HG03095 (cell line): Measurements from ENCODE around the gene HDAC4.

Experiments
- ATAC-seq: cut with Tn5 transposase; IDR thresholded peaks from one replicate; pipeline ENCODE4 v1.9.1; 2021; ENCODE audit warnings: moderate library complexity; ENCODE audit not compliant: unreplicated experiment

Gene HDAC4

DNA sequence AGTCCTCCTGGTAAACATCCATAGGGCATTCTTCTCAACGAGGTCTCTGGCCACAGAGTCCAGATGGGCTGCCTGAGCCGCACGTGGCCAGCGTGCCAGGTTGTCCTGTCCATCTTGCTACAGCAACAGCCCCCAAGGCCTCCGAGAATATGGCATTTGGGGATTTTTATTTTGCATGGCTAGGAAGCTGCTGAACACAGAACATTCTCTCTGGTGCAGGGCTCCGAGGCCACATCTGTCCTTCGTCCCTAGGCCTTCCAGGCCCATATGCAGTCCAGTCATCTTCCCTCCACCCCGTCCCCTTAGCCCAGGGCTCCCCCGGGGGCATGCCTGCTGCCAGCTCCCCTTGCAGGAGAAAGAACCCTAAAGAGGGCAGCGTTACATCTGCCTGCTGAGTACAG is 2.3 kb downstream of the HDAC4 start:
- ATAC-seq: no peak

DNA sequence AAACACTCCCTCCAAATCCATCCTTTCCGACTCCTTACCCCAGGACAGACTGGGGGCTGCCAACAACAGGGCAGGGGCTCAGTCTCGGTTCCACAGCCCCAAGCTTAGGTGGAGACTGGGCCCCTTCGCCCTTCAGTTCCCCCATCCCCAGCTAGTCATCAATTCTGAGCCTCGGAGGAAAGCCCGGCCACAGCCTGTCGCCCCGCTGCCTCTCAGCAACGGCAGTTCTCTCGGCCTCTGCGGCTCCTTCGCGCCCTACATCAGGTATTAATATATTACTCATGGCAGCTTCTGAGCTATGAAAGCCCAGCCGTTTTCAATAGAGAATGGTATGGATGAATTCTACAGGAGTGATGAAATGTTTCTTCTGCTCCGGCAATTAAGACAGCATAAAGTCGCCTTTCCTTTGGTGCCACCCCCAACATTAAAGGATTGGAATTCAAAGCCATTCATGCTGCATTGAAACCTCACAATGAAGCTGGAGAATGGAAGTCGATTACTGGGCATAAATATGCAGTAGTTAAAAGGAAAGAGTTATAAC is 2.8 kb downstream of the HDAC4 start:
- ATAC-seq: no peak

- no peak for ATAC-seq
Observed at GRCh38 chr2:239396881-239397681, 3.7 kb downstream of the HDAC4 start.

DNA sequence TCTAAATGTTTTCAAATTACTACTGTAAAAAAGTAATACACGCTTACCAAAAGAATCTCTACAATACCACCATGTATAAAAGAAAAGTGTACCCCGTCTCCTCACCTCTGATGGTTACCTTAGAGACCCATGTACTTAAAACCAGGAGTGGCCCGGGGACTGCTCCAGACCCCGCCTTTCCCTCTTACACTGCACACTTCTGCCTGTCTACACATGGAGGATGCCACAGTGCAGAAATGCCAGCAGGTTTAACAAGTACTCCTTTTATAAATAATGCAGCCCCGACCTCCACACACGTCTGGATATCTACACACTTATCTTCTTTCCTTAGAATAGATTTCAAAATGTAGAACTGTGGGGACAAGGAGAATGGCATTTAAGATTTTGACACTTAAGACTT is 5.3 kb downstream of the HDAC4 start:
- no peak for ATAC-seq

DNA sequence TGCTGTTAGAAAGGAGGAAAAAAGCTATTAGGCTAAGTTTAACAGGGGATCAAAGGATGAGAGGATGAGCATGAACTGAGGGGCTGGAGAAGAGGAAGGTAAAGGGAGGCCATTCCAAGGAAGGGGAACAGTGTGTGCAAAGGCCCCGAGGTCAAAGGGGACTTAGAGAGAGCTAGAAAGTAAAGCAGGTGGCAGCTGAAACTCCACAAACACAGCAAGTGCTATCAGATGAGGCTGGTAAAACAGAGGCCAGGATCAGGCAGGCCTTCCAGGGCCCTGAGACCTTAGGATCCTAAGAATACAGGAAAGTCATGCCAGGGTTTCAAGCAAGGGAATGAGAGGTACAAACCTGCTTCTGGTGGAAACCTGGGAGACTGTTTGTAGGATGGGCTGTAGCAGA is 5.8 kb downstream of the HDAC4 start:
- ATAC-seq: no peak

DNA sequence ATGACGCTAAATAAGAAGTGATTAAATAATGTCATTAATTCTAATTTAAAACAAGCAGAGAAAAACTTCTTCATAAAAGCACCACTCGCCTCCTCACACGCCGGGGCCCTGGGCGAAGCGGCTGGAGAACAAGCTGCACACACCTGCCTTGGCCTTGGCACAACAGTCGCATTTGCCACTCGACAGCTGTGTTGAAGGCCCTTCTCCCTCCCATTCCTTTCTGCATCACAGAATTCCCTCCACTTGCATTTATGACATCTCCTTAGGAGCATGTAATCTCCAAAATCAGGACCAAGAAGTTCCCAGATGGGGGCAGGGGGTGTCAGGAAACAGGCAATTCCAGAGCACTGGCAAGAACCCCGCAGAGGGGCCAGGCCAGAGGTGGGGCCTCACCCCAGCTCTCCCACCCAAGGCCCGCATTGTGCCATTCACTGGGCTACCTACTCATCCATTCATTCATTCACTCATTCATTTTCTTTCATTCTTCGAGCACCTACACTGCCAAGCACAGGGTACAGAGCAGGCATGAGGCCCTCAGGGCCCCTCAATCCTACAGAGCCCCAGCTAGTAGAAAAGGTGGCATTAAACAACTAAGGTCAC is 6.4 kb downstream of the HDAC4 start:
- no peak for ATAC-seq

DNA sequence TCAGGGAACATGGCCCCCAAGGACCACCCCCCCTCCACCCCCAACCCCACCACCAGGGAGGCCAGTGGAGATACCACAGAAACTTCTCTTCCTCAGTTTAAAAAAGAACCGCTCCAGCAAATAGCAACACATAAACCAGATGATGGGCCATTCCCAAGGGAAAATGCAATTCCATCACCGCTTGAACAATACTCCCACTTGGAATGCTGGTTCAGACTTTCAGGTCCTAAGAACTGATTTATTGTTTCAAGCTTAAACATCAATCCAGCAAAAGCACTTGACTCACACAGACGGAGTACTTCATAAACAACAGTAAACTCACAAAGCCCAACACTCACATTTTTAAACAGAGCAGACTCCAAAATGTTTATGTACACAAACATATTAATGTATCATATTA is 6.9 kb downstream of the HDAC4 start:
- no peak for ATAC-seq

DNA sequence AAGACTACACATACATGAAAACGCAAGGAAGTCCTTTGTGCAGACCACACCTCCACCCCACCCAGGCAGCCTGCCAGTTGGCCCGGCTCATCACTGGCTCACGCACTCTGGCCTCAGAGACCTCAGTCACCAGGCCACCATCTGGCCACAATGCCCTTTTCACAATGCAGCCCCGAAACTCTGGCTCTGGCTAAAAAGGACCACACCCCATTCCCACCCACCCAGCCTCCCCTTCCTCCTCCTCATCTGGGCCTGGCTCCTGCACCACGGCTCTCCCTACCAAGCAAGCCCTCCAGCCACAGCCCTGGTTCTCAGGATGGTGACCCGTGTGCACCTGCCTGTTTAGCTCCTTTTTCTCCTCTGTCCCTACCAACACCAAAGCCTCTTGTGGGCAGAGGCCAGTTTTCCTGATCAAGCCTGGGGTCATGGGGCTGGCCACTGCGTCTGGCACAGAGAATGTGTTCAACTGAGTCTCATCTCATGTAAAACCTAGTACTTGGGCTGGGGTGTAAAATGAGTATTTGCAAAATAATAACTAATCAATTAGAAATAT is 7.4 kb downstream of the HDAC4 start:
- no peak for ATAC-seq

GRCh38 chr2:239392688-239393387 is 8.0 kb downstream of the HDAC4 start:
- ATAC-seq: no peak

DNA sequence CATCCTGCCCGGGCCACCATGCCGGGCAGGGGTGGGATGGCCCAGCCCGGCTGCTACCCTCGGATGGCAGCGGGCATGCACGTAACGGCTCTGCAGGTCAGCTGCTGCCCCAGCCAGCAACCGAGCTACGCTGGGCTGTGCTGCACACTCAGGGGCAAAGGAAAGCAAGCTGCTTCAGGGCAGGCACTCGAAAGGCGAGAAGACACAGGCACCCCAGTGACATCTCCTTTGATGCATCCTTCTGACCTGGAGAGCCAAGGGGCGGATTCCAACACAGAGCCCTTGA is 8.8 kb downstream of the HDAC4 start:
- ATAC-seq: no peak

DNA sequence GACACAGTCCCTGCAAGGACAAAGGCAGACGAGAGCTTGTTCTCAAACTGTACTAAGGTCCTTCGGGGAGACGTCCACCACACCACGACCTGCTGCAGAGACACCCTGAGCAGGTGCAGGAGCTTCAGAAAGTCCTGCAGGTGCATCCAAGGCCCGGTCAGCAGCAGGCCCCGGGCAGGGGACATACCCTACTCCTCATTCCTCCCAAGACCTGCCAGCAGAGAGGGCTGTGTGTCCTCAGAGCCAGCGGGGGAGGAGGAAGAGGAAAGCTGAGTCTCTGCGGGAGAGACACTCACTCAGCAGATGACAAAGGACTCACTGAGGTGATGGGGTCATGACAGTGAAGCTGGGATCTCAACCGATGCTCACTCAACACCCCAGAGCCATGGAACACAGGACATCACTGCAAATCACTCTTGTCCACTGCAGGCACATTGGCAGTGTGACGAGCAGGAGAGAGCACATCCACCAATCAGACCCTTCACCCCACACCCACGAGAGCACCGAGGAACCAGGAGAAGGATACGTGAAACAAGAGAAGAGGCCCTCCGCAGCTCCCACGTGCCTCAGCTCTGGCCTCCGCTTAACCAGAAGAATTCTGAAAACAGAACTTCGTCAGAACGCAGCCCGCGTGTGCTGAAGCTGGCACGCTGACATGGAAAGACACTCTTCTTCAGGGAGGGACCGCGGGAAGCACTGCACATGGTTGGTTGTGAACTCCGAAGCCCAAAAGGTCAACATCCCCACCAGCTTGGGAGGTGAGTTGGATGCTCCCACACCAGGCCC is 9.3 kb downstream of the HDAC4 start:
- no peak for ATAC-seq

- ATAC-seq: no peak
Observed at GRCh38 chr2:239390546-239391285, 10.1 kb downstream of the HDAC4 start.

DNA sequence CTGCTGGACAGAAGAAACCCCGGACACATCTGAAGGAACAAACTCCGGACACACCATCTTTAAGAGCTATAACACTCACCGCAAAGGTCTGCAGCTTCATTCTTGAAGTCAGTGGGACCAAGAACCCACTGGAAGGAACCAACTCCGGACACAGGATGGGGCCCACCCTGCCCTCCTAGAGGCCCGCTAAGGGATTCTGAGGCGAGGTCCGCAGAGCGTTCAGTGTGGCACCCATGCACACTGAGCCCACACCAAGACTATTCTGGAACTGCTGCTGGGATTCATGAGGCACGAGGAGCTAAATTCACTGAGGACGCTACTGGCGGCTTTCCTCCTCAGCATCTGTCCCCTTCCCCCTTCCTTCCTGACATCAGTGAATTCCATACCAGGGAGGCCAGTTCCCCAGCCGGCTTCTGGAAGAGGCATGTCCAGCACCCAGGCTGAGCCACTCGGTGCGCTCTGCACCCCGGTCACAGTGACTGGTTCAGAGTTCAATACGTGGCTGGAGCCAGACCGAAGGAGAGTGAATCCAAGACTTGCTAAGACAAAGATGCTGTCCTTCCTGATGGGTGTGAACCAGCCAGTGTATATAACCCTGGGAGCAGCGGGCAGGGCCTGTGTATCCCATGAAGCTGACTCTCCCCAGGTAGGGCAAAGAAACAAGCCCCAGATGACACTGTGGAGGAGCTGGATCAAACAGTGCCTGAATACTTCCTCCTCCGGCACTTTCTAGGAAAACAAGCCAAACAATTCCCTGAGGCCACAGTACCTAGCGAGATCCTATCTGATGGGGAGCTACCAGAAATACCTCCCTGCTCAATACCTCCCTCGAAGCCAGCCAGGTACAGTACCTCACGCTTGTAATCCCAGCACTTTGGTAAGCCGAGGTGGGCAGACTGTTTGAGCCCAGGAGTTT is 11.1 kb downstream of the HDAC4 start:
- no peak for ATAC-seq

DNA sequence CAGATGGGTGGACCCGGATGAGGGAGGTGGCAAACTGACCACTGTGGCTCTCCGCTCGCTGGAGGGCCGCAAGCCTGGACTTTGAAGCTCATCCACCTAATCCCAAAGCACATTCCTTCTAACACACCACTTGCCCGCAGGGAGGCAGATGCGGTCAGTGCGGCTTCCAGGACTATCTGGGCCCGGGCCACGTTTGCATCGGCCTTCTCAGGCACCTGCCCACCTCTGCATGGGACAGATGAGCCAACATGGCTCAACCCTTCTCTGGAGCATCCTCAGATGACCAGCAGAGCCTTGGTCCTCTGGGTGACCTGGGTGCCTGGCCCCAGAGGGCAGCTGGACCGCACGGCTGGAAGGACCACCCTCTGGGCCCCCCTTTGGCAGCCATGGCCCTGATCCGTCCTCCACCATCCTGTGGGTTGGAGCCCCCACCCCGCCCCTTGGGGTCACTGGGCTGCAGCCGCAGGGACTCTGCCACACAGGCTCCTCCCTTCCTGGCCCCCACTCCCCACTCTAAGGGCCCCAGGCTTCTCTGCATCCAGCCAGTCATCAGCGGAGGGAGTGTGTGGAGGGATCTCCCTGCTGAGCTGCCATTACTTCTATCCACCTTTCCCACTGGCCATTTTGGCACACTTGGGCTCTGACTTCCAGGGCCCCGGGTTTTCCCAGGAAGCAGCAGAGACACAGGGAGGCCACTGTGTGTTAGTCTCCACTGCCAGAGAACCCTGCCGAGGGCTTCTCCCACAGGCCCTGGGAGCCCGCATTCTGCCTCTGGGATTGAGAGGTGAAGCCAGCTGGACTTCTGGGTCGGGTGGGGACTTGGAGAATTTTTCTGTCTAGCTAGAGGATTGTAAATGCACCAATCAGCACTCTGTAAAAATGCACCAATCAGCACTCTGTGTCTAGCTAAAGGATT is 12.3 kb downstream of the HDAC4 start:
- no peak for ATAC-seq

GRCh38 chr2:239387811-239388210 is 13.0 kb downstream of the HDAC4 start:
- no peak for ATAC-seq

DNA sequence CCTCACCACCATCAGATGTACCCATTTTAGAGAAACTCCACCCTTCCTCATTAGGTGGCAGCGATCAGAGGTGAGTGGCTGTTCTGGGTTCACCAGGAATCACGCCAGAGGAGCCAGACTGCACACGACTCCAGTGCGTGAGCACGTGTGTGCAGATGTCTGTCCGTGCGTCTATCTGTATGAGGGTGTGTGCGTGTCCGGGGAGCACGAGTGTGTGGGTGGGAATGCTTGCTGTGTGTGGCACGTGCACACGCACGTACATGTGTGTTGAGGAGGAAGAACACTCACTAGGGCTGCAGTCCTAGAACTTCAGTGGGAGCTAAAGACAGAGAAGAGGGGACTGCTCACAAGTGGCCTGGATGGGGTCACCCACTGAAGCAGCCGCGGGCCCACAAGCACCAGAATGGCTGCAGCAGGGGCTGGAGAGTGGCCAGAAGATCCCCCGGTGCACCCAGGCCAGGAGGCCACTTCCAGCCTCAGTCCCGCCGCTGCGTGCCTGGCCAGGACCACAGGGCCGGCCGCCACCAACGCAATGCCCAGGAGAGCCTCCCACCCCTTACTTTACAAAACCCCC is 13.9 kb downstream of the HDAC4 start:
- no peak for ATAC-seq

GRCh38 chr2:239386001-239386670 is 14.7 kb downstream of the HDAC4 start:
- ATAC-seq: no peak
